Glomerular endothelial cell (primary cell): ENCODE data around the gene ASXL1. TPM values are rescaled to one million over a fixed set of nuclear protein-coding genes. Genes with fewer than 3 reads are reported as not detected.
"Not testable (repeated sequence)": the region's sequence is repeated elsewhere in the genome, so short reads cannot be mapped to it uniquely, and the experiment has no call there.

Experiments used
- DNase-seq: peaks from one replicate; pipeline ENCODE4 v3.0.0-alpha.2; 2011; ENCODE audit warnings: low read depth, low spot score; ENCODE audit errors: extremely low read depth
- total RNA-seq: library from RNA; depleted of rRNA; stranded (reverse); fragments of >200 nt; gene quantifications from 2 replicates; pipeline ENCODE4 v1.2.3, GENCODE V29; 2015

ASXL1 gene
- total RNA-seq, 1 donor from 2014 or later: 71.8 TPM

- no peak for DNase-seq
These were observed 106.4 kb downstream of the ASXL1 start for GRCh38 chr20:32464401-32465091.

- peak; percentile 77 for DNase-seq
These were observed 107.2 kb downstream of the ASXL1 start for GRCh38 chr20:32465092-32465900.

- not testable (repeated sequence) for DNase-seq
These were observed 108.0 kb downstream of the ASXL1 start for GRCh38 chr20:32465901-32466675.

- no peak for DNase-seq
These were observed 108.8 kb downstream of the ASXL1 start for GRCh38 chr20:32466739-32467505.

GRCh38 chr20:32467506-32468312 is 109.6 kb downstream of the ASXL1 start:
- no peak for DNase-seq

- no peak for DNase-seq
These were observed 110.1 kb downstream of the ASXL1 start for GRCh38 chr20:32468313-32468640.

- no peak for DNase-seq
These were observed 110.7 kb downstream of the ASXL1 start for GRCh38 chr20:32468860-32469259.

- peak; percentile 86 for DNase-seq
These were observed 112.1 kb downstream of the ASXL1 start for GRCh38 chr20:32470025-32470861.

GRCh38 chr20:32470940-32471339 is 112.8 kb downstream of the ASXL1 start:
- no peak for DNase-seq

GRCh38 chr20:32472581-32473207 is 114.6 kb downstream of the ASXL1 start:
- no peak for DNase-seq

GRCh38 chr20:32473231-32474008 is 115.3 kb downstream of the ASXL1 start:
- no peak for DNase-seq

- no peak for DNase-seq
These were observed 116.0 kb downstream of the ASXL1 start for GRCh38 chr20:32474009-32474716.

GRCh38 chr20:32474717-32474966 is 116.5 kb downstream of the ASXL1 start:
- DNase-seq: no peak

GRCh38 chr20:32474967-32475811 is 117.1 kb downstream of the ASXL1 start:
- DNase-seq: no peak

GRCh38 chr20:32476684-32477593 is 118.8 kb downstream of the ASXL1 start:
- DNase-seq: no peak
